Stimulated activated CD4-positive, alpha-beta T cell treated with anti-CD3 and anti-CD28 coated beads, Interleukin-1b, Interleukin-23, amount 100 ng/mL, for 24 hours (primary cell): ENCODE results near the gene ADCYAP1.

Experiments
- DNase-seq, 4 experiments: peaks; one replicate each; pipeline ENCODE4 v3.0.0-alpha.2; 2020; ENCODE audit warnings: low read depth in 4 of 4, low spot score in 1 of 4

Gene ADCYAP1

DNA sequence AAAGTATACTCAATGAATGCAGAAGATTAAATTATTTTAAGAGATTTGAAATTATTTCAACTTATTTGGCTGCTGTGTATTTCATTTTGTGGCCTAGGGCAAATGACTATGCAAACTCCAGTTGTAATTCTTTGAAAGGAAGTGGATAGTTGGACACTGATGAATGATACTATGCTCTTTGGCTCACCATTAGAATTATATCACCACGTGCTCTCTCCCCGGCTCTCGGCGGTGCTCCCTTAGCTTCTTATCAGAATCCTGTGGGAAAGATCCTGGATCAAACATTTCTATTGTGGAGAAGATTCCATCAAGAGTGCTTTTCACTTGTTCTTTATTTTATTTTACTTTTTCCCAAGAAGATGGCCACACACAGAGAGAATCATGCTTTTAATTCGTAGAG lies 55.2 kb downstream of the ADCYAP1 start:
- DNase-seq: no peak
